Ovary (tissue), 9 donors: ENCODE data around the gene SMC1A. TPM values are rescaled to one million over a fixed set of nuclear protein-coding genes. Genes with fewer than 3 reads are reported as not detected.

ENCODE experiments used
- DNase-seq, 5 donors: peaks; one replicate each; pipeline ENCODE4 v3.0.0-alpha.2; 2019 to 2020
- H3K27ac ChIP-seq, 2 donors: fragments of 200-600 bp; one replicate each; pipeline versions ENCODE4 v1.5.1 to v1.8.0; 2019 to 2022
- H3K27me3 ChIP-seq: fragments of 200-600 bp; one replicate; pipeline ENCODE4 v1.8.0; 2022
- H3K36me3 ChIP-seq: fragments of 200-600 bp; sonication (generic); one replicate; pipeline ENCODE4 v1.5.1; 2019
- H3K4me1 ChIP-seq: one replicate; pipeline ENCODE4 v1.8.1; 2013; ENCODE audit warnings: mild to moderate bottlenecking, moderate library complexity; ENCODE audit not compliant: insufficient read depth
- H3K4me3 ChIP-seq: fragments of 200-600 bp; sonication (generic); one replicate; pipeline ENCODE4 v1.5.1; 2017
- H3K9me3 ChIP-seq, 2 donors: fragments of 200-600 bp in 1 of 2; sonication (generic) in 1 of 2; one replicate each; pipeline versions ENCODE4 v1.5.1 to v1.8.1; 2013 to 2019; ENCODE audit warnings: mild to moderate bottlenecking in 1 of 2, moderate library complexity in 1 of 2
- EP300 ChIP-seq: sonication (generic); formaldehyde crosslinking; IDR thresholded peaks from one replicate; pipeline ENCODE4 v1.6.1; 2017; ENCODE audit warnings: antibody characterized with exemption
- POLR2A ChIP-seq: fragments of 450-650 bp; IDR thresholded peaks from one replicate; pipeline ENCODE4 v1.6.1; 2017; ENCODE audit warnings: antibody characterized with exemption, mild to moderate bottlenecking, moderate library complexity
- WGBS, 3 donors: extraction: QIAGEN DNeasy Blood & Tissue Kit in 1 of 3; methylation state at CpG; one replicate each; pipeline versions ENCODE4 v1.1.5 to v1.1.7; 2013 to 2017; 5-methylcytosine and 5-hydroxymethylcytosine counted together
- intact Hi-C, 4 donors: fragments of 100-400 bp; cut with DNase I; formaldehyde crosslinking; loops; one replicate each; pipeline versions ENCODE4 v1.11.0 to v1.15.1; 2022 to 2023
- microRNA-seq, 3 donors: library from miRNA; unstranded; fragments of <30 nt; microRNA quantifications; one replicate each; pipeline versions ENCODE4 to v1.2.0, GENCODE V29; 2019 to 2020
- polyA plus RNA-seq, 2 donors: library from polyadenylated mRNA; stranded (reverse); fragments of 200-250 nt in 1 of 2; fragments of 350-450 nt in 1 of 2; fragmentation: Illumina TruSeq in 1 of 2; extraction: RNeasy Lipid Tissue Mini Kit (QIAGEN cat#74804) in 1 of 2; gene quantifications; one replicate each; pipeline ENCODE4 v1.2.3, GENCODE V29; 2013 to 2014
- small RNA-seq: library from RNA; depleted of rRNA; stranded (forward); fragments of <200 nt; gene quantifications from one replicate; pipeline ENCODE3, GENCODE V24; 2016
- total RNA-seq, 7 donors: library from RNA; depleted of rRNA in 2 of 7; stranded (reverse); fragments of >200 nt in 2 of 7; fragmentation: NEBNext Ultra II Directional in 3 of 7; extraction: Animal tissue kit (Norgen Biotek cat#: 25700) in 3 of 7; gene quantifications; one replicate each; pipeline versions ENCODE4 v1.1.0 to v1.2.4, GENCODE V29; 2016 to 2023
- TF ChIP-seq, protein P1 (sequence below), 3 donors: fragments of 450-650 bp in 2 of 3; fragments of 200-600 bp in 1 of 3; IDR thresholded peaks; one replicate each; pipeline versions ENCODE4 v1.5.1 to v1.8.0; 2016 to 2022; ENCODE audit warnings: antibody characterized with exemption in 3 of 3, mild to moderate bottlenecking in 1 of 3
- donor health status: DM: no; HTN: no; CAD: no; lungs with moderate emphysema.
- donor health status: DM: no; HTN: no; CAD: no.
- donor health status: Bipolar disorder and iron deficiency.
- donor health status: DM: yes; HTN: yes; CAD: no.
- donor health status: DM: no; HTN: no; CAD: no.
- donor health status: DM: yes; HTN: yes; CAD: no.

Gene SMC1A
- total and polyA plus RNA-seq, 9 donors = 12.7 to 72.4 (median 57.0) TPM

- TF ChIP-seq EP300 = no peak
- TF ChIP-seq, protein P1, sequence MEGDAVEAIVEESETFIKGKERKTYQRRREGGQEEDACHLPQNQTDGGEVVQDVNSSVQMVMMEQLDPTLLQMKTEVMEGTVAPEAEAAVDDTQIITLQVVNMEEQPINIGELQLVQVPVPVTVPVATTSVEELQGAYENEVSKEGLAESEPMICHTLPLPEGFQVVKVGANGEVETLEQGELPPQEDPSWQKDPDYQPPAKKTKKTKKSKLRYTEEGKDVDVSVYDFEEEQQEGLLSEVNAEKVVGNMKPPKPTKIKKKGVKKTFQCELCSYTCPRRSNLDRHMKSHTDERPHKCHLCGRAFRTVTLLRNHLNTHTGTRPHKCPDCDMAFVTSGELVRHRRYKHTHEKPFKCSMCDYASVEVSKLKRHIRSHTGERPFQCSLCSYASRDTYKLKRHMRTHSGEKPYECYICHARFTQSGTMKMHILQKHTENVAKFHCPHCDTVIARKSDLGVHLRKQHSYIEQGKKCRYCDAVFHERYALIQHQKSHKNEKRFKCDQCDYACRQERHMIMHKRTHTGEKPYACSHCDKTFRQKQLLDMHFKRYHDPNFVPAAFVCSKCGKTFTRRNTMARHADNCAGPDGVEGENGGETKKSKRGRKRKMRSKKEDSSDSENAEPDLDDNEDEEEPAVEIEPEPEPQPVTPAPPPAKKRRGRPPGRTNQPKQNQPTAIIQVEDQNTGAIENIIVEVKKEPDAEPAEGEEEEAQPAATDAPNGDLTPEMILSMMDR (IDR thresholded peaks at IDR 0.05) = no peak
- no peak for TF ChIP-seq POLR2A
- 72 to 84% (median 75%) methylated on average over 3 of the region's 3 CpGs for WGBS, 3 donors
- Histone ChIP-seq H3K27me3 (no peaks in the 10 kb centered on the region), H3K36me3 (no peaks in the 10 kb centered on the region), H3K4me3 (no peak overlapping the region), H3K9me3 (no peaks in the 10 kb centered on the region), H3K4me1 (no peaks in the 10 kb centered on the region), H3K27ac (no peak overlapping the region)
- no peak for DNase-seq
- intact Hi-C loops = no loop called here
Observed at GRCh38 chrX:53333853-53334252, 88.6 kb downstream of the SMC1A start.

DNA sequence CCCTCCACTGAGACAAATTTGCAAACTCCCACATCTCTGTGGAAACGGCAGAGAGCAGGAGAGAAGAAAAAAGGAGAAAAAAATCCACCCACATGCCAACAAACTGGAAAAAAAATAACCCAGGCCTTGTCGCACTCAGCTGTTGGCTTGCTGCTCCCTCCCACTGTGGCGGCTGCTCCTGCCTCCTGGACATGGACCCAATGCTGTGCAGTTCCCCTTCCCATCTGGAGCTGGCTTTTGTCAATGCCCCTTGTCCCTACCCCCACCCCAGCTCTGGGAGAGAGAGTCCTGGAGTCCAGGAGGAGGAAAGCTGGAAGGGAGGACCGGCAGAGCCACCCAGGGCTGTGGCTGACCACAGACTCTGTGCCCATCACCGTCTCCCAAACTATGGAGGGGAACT is 90.2 kb downstream of the SMC1A start:
- Histone ChIP-seq H3K27ac (no peak overlapping the region), H3K4me3 (no peak overlapping the region), H3K9me3 (no peaks in the 10 kb centered on the region), H3K27me3 (no peaks in the 10 kb centered on the region), H3K36me3 (no peaks in the 10 kb centered on the region), H3K4me1 (no peaks in the 10 kb centered on the region)
- DNase-seq = no peak
- TF ChIP-seq EP300 = no peak
- no peak for TF ChIP-seq POLR2A
- TF ChIP-seq, protein P1 (IDR thresholded peaks at IDR 0.05) = no peak
- WGBS, 3 donors = 30 to 39% (median 35%) methylated on average over 5 of the region's 5 CpGs
- intact Hi-C loops = no loop called here

DNA sequence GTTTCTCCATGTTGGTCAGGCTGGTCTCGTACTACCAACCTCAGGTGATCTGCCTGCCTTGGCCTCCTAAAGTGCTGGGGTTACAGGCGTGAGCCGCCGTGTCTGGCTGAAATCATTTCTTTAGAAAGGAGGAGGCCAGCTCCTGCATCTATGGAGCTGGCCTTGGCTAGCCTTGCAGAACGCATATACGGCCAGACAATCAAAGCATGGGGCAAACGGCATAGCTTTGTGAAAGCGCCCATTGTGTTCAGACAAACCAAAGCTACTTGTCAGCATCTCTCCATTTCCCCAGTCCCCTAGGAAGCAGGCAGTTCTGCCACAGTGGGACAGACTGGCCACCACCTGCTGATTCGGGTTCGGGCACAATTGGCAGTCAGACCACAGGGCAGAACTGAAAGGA is 92.1 kb downstream of the SMC1A start:
- H3K27ac ChIP-seq = no peak overlapping the region
- no peak overlapping the region for H3K4me3 ChIP-seq
- H3K27me3 ChIP-seq = no peaks in the 10 kb centered on the region
- 76 to 86% (median 78%) methylated on average over 10 of the region's 10 CpGs for WGBS, 3 donors
- TF ChIP-seq POLR2A (no peak), EP300 (no peak)
- TF ChIP-seq, protein P1 (IDR thresholded peaks at IDR 0.05) = no peak
- H3K9me3 ChIP-seq = no peaks in the 10 kb centered on the region
- intact Hi-C loops = no loop called here
- no peak for DNase-seq
- no peaks in the 10 kb centered on the region for H3K36me3 ChIP-seq
- H3K4me1 ChIP-seq = no peaks in the 10 kb centered on the region

DNA sequence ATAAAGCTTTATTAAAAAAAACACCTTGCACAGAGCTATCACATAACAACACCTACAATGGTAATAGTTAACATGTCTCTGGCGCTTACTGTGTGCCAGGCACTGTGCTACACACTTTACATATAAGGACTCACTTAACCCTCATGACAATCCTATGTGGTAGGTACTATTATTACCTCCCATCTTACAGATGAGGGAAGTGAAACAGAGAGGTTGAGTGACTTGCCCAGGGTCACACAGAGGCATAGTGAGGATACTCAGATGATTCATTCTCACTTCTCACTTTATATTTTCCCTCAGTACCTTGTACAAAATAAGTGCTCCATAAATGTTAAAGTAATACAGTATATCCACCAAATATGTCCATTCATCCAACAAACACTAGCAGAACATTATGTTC is 97.7 kb downstream of the SMC1A start:
- 79 to 89% (median 84%) methylated on average over 1 of the region's 1 CpG for WGBS, 3 donors
- H3K36me3 ChIP-seq = no peaks in the 10 kb centered on the region
- no peak for DNase-seq
- no peaks in the 10 kb centered on the region for H3K27me3 ChIP-seq
- H3K4me1 ChIP-seq = no peaks in the 10 kb centered on the region
- no peak overlapping the region for H3K27ac ChIP-seq
- H3K4me3 ChIP-seq = no peak overlapping the region
- intact Hi-C loops = loop anchor here in 1 of 4 donors (5.0 kb wide), 1 partner anchor 117 kb away; no protein-coding TSS in a partner anchor
- TF ChIP-seq, protein P1 (IDR thresholded peaks at IDR 0.05) = no peak
- TF ChIP-seq POLR2A (no peak), EP300 (no peak)
- no peaks in the 10 kb centered on the region for H3K9me3 ChIP-seq

Small RNA genes lying within 50 kb of the gene (microRNA-seq; reads per million reads assigned to microRNA genes)
- gene MIR6857 = 0 reads per million in 3 donors

Small RNA genes lying within 50 kb of the gene (small RNA-seq; reads per million reads assigned to genes)
- gene AC245102.2 = not detected
- not detected for gene MIR6857
- not detected for gene RF00019
- gene VTRNA3-1P = not detected

Other genes starting within 250 kb of the SMC1A start
- gene KDM5C, start 197.4 kb downstream of the SMC1A start, total RNA-seq = 100 to 1,000 TPM in 2 of 7 donors, 10 to 100 TPM in 5; 76.7 to 121 (median 98.7) TPM
- 10 to 100 TPM; 41.4 to 74.8 TPM for gene KDM5C, start 197.4 kb downstream of the SMC1A start, polyA plus RNA-seq
- gene IQSEC2, start 141.1 kb downstream of the SMC1A start, total RNA-seq = 10 to 100 TPM in 6 of 7 donors, 1 to 10 TPM in 1; 9.7 to 20.1 (median 12.4) TPM
- 1 to 10 TPM; 8.2 to 8.7 TPM for gene IQSEC2, start 141.1 kb downstream of the SMC1A start, polyA plus RNA-seq
- 10 to 100 TPM in 1 of 7 donors, 1 to 10 TPM in 6; 1.8 to 25.2 (median 2.6) TPM for gene RIBC1, start 219 bp upstream of the SMC1A start, total RNA-seq
- 1 to 10 TPM; 2.1 to 2.8 TPM for gene RIBC1, start 219 bp upstream of the SMC1A start, polyA plus RNA-seq
- gene HSD17B10, start 11.7 kb upstream of the SMC1A start, total RNA-seq = 100 to 1,000 TPM in 1 of 7 donors, 10 to 100 TPM in 6; 46.0 to 127 (median 89.5) TPM
- gene HSD17B10, start 11.7 kb upstream of the SMC1A start, polyA plus RNA-seq = 10 to 100 TPM; 48.5 to 85.1 TPM